ENCODE results near the gene CIC.

The CIC gene

DNA sequence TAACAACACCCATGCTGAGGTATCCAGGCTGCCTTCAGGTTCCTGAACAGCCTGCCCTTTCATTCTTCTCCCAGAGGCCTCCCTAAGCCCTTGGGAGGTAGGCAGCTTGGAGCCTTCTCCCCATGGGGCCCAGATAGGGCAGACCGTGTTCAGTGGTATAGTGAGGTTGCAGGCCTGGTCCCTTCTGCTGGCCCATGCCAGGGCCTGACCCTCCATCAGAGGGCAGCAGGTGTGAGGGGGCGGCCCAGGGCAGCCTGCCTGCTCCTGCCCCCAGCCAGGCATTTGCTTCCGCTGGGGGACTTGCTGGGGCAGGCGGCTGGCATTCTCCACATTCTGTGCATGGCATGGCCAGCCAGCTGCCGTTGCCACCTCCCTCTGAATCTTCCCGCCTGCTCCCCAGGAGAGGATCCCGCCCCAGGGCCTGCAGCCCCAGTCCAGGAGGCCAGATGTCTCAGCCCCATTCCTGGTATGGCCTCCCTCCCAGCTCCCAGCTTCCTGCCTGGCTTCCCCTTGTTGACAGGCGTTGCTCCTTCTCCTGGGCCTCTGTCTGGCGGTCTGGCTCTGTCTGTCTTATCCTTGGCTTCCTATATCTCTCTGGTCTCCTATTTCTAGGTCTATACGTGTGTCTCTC lies 8.9 kb downstream of the CIC start:
- DNase-seq (ENCODE audit: low read depth, low spot score), result no peak

DNA sequence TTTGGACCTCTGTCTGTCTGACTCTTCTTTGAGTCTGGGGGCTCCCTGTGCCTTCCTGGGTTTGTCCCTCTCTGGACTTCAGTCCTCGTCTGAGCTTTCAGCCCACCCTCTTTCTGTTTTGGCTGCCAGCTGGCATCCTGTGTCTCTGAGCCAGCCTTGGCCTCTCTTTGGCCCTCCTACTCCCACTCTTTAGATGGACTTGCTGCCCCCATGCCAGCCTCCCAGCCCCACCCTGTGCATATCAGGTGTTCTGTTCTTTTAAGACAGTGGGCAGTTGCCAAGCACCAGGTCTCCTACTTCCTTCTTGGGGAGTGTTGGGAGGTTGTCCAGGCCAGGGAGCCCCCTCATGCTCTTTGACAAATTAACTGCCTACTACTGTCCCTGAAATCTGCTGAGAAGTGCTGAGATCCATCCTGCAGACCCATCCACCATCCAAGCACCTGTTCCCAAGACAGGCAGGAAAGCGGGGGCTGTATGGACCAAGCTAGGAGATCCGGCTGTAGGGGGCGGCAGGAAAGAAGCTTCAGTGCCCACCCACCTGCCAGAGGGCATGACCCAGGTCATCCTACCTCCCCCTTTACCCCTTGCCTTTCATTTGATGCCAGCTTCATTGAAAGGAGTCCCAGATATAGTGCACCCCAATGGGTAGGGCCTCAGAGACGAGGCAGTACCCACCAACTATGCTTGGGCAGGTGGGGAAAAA lies 9.6 kb downstream of the CIC start:
- no peak for DNase-seq (ENCODE audit: low read depth, low spot score)

DNA sequence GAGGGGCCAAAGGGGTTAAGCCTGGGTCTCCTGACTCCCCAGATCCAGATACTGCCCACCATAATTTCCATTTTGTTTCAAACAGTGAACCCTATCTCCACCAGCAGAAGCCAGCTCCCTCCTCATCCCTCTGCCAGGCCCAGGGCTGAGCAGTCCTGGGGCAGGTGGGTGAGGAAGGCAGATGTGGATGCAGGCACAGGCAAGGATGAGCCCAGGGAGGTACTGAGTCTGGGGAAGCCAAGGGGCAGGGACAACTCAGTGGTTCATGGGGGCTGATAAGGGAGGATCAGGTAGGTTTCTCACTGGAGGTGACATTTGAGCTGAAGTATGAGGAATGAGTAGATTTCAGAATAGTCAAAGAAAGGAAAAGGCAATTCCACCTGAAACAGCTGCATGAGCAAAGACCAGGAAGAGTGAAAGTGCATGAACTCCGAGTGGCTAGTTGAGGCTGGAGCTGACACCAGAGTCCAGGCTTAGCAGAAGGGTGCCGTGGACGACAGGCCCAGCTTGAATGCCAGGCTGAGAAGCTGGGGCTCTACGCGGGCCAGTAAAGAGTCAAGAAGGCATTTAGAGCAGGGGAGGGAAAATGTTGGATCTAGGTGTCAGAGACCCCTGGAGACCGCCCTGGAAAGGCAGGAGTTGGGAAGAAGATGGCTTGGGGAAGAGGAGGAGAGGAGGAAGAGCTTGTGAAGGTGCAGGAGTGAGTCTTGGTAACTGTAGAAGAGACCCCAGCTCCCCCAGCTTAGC lies 10.3 kb downstream of the CIC start:
- no peak for DNase-seq (ENCODE audit: low read depth, low spot score)

GRCh38 chr19:42279902-42280814 lies 11.1 kb downstream of the CIC start:
- DNase-seq (ENCODE audit: low read depth, low spot score), result peak; percentile 63

DNA sequence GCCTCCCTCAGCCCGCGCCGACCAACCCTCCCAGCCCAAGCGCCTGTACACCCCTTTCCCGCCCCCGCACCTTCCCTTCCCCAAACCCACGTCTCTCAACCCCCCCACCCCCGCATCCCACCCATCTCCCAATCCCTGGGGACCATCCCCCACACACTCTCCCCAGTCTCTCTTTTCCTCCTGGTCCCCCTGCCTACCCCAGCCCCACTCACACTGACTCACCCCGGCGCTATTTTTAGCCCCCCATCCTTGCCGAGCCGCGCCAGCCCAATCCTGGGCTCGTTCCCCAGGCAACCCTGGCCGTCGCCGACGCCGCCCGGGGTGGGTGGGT lies 11.7 kb downstream of the CIC start:
- DNase-seq (ENCODE audit: low read depth, low spot score), result no peak

DNA sequence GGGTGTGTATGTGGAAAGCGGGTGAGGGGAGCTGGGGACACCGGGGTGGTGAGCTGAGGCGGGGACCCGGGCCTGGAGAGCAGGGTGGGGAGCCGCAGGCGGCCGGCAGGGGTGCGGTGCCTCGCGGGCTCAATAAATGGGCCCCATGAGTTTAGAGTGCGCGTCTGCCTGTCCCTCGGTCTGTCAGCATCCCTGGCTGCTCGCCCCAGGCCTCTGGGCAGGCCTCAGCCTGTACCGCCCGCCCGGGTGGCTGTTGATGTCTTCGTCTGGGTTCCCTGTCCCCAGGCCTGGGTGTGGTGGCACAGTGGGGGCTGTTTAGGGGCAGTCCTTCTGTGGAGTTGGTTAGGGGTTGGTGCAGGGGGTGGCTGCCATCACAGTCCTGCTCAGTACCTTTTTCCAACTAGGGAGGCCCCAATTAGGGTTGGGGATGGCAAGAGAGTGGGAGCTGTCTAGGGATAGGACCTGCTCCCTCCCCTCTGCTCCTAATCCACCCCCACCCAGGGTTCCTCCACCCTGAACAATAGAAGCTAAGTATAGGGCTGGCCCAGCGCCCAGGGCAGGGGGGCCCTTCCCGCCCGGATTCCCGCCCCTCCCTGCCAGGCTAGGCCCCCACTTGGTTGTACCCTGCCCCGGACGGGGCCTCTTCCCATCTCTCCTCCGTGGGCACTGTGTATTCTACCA lies 12.2 kb downstream of the CIC start:
- DNase-seq (ENCODE audit: low read depth, low spot score), result no peak

GRCh38 chr19:42281827-42282762 lies 13.0 kb downstream of the CIC start:
- DNase-seq (ENCODE audit: low read depth, low spot score), result no peak

DNA sequence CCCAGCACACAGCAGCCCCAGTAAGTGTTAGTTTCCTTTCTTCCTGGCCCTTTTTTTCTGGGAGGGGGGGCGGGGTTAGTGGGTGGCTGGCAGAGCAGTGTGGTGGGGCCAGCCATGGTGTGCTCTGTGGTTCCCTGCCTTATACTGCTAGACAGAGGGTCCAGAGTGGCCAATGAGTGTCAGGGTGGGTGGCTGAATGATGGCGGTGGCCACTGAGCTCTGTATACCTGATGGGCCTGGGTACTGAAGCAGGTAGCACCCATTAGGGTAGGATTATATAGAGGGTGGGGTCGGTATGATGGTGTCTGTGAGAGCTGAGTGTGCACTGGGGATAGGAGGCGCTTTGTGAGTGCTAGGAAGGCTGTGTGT lies 13.8 kb downstream of the CIC start:
- no peak for DNase-seq (ENCODE audit: low read depth, low spot score)

DNA sequence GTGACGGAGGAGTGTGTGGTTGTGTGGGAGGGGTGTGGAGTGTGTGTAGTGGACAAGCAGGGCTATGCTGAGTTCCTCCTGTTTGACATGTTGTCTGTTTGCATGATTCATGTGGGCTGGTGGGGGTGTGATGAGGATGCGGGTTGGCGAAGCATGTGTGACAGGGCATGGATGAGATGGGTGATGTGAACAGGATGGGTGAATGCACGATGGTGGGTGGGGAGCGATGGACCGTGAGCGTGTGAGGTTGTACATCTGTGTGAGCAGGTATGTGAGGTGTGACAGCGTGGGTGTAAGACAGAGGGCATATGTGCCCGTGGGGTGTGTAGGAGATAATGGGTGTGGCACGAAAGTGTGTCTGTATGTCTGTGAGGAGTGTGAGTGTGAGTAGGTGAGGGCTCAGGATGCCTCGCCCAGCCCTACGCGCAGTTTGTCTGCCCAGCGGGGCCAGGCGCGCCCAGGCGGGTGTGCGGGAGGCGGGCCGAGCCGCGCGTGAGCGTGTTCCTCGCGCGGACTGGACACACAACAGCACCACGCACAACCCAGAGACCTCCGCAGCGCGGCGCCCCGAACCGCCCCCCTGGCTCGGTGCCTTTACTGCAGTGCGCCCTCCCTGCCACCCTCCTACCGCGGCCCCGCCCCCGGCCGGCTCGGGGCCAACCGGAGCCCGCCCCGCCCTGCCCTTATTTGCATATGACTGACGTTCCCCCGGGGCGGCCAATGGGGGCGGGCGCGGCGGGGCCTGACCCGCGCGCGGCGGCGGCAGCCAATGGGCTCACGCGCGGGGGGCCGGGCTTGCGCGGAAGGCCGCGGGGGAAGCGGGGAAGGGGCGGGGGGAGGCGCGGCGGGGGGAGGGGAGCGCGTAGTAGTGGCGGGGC lies 14.4 kb downstream of the CIC start:
- peak; percentile 95 for DNase-seq (ENCODE audit: low read depth, low spot score)

DNA sequence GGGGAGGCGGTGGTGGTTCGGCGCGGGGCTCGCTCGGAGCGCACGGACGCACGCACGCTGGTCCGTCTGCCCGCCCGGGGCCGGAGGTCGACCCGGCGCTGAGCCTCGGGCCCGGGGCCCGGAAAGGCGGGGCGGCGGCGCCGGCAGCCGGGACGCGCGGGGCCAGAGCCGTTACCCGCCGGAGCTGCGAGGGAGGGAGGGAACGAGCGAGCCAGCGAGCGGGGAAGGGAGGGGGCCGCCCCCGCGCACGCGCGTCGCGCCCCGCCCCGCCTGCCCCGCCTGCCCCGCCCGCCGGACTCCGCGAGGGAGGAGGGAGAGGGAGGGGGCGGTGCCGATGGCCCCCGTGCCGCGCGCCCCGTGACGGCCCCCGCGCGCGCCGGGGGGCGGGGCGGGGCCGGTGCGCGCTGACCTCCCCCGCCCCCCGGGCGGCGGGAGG lies 15.0 kb downstream of the CIC start:
- peak; percentile 55 for DNase-seq (ENCODE audit: low read depth, low spot score)

DNA sequence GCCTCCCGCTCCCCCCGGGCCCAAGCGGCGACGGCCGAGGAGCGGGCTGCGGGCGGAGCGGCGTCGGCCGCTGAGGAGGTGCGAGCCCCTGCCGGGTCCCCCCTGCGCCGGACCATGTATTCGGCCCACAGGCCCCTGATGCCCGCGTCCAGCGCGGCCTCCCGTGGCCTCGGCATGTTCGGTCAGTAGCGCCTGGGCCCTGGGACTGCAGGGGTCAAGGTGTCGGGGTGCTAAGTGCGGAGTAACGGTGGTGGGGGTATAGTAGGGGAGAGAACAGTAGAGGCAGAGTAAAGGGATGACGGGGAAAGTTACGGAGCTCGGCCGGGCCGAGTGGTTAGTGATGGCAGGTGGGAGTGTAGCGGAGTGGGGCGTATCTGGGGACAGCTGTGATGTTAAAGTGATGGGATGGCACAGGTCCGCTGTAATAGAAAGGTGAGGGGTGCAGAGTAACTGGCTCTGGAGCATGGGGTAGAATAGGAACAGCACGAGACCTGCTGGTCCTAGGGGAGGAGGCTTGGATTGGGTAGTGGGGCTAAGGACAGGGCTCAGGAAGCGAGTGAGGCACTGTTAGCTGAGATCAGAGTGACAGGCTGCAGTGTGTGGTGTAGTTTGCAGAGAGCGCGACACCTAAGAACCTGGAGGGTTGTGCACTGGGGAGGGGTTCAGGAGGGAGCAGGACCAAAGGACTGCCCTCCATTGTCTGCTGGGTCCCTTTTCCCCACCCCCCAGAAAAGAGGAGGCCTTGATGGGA lies 15.7 kb downstream of the CIC start:
- DNase-seq (ENCODE audit: low read depth, low spot score), result no peak

DNA sequence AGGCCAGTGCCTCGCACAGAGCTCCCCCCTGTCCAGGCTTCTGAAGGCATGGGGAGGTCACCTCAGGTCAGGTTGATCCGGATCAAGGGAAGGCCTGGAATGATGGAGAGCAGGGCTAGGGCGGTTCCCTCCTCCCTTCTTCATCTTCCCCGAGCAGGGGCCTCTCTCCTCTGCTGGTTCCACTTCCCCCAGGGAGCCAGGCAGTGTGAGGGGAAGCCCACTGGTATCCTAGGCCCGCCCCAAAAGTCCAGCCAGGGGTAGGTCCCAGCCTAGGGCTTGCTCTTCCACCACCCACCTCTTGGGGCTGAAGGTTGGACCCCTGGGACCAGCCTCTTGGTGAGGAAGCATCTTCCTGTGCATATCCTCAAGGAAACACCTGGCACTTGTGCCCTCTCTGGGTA lies 16.5 kb downstream of the CIC start:
- DNase-seq (ENCODE audit: low read depth, low spot score), result no peak

DNA sequence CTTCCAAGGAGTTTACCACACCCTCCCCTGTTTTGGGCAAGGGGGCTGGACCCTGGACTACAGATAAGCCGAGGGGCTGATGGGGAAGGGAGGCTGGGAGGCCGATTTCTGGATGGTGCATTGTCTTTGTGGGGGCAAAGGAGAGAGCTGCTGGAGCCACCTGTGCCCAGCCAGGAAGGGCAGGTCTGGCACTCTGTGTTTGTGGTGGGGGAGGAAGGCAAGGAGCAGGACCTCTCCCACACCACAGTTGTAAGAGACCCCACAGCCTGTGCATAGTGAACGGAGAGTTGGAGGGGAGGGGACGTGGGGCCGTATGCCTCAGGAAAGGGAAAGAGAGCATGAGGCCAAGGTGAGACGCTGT lies 16.9 kb downstream of the CIC start:
- no peak for DNase-seq (ENCODE audit: low read depth, low spot score)

DNA sequence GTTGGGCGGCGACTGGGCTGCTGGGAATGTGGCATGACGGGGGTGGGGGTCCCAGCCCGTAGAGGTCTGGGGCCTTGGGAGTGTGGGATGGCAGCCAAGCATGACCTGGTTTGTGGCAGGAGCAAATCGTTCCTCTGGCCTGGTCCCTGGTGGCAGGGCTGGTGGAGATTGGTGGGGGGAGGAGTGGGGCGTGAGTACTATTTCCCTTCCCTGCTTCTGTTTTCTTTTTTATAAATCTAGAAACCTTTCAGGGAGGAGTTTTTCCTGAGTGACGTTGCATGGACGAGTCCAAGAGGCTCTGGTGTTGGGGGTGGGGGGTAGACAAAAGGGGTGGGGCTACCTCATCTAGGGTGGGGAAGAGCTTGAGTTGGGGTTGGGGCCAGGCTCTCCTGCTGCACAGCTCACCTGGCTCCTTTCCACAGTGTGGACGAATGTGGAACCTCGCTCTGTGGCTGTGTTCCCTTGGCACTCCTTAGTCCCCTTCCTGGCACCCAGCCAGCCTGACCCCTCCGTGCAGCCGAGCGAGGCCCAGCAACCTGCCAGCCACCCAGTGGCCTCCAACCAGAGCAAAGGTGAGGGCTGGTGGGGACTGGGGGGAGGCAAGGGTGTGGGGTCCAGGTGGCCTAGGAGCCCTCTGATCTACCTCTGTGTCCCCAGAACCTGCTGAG lies 17.4 kb downstream of the CIC start:
- DNase-seq (ENCODE audit: low read depth, low spot score), result no peak

DNA sequence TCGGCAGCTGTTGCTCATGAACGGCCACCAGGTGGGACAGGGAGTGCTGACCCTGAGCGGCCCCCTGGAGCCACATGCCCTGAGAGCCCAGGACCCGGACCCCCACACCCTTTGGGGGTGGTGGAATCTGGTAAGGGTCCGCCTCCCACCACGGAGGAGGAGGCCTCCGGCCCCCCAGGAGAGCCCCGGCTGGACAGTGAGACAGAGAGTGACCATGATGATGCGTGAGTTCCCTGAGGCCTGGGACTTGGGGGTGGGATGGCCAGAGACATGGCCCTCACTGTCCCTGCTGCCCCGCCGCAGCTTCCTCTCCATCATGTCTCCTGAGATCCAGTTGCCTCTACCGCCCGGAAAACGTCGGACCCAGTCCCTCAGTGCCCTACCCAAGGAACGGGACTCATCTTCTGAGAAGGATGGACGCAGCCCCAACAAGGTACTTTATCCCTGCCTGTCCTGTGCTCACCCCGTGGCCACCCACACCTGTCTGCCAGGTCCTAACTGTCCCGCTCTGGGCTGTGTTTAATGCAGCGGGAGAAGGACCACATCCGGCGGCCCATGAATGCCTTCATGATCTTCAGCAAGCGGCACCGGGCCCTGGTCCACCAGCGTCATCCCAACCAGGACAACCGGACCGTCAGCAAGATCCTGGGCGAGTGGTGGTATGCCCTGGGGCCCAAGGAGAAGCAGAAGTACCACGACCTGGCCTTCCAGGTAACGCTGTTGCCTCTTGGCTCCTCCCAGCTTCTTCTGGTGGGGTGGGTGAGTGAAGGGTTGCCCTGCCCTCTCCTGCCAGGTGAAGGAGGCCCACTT lies 18.2 kb downstream of the CIC start:
- DNase-seq (ENCODE audit: low read depth, low spot score), result no peak

GRCh38 chr19:42287827-42288107 lies 18.7 kb downstream of the CIC start:
- DNase-seq (ENCODE audit: low read depth, low spot score), result no peak

DNA sequence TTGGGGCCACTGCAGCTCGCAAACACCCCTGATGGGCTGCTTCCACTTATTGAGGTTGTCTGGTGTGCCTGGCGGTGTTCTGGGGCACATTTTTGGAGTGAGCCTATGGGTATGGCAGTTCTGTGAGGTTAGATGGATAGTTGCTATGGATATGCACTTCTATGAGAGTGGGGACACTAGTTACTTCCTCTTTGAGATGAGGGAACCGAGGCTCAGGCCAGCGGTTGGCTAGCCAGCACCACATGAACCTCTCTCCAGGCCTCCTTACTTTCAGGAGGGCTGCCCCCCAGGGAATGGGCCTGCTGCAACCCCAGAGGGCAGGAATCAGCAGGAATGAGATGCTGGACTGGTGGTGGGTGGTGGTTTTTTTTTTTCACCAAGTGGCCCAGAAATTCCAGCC lies 19.3 kb downstream of the CIC start:
- no peak for DNase-seq (ENCODE audit: low read depth, low spot score)
